Stimulated activated effector memory CD8-positive, alpha-beta T cell treated with anti-CD3 and anti-CD28 coated beads, Interleukin-12 subunit alpha, Interleukin-12 subunit beta, amount 100 ng/mL, for 72 hours (primary cell): ENCODE measurements around the gene FGR.
"Not testable (repeated sequence)": the region's sequence is repeated elsewhere in the genome, so short reads cannot be mapped to it uniquely, and the experiment has no call there.

Experiments
- ATAC-seq: fragments of 150-1000 bp; cut with Tn5 transposase; 2 replicates; pipeline ENCODE4 v1.10.0; 2021
- DNase-seq, 2 donors: peaks; one replicate each; pipeline ENCODE4 v3.0.0; 2021 to 2022; ENCODE audit warnings: low spot score in 2 of 2
- H3K27ac Mint-ChIP-seq: one replicate; pipeline ENCODE4 v1.8.0; 2022; ENCODE audit warnings: mild to moderate bottlenecking, mixed read lengths
- H3K36me3 Mint-ChIP-seq: one replicate; pipeline ENCODE4 v1.8.0; 2022; ENCODE audit warnings: mild to moderate bottlenecking, mixed read lengths
- H3K4me1 Mint-ChIP-seq: one replicate; pipeline ENCODE4 v1.8.0; 2022; ENCODE audit warnings: mixed read lengths
- H3K4me3 Mint-ChIP-seq: one replicate; pipeline ENCODE4 v1.8.0; 2022; ENCODE audit warnings: mild to moderate bottlenecking, mixed read lengths
- H3K9me3 Mint-ChIP-seq: one replicate; pipeline ENCODE4 v1.8.0; 2022; ENCODE audit warnings: mixed read lengths

FGR gene

DNA sequence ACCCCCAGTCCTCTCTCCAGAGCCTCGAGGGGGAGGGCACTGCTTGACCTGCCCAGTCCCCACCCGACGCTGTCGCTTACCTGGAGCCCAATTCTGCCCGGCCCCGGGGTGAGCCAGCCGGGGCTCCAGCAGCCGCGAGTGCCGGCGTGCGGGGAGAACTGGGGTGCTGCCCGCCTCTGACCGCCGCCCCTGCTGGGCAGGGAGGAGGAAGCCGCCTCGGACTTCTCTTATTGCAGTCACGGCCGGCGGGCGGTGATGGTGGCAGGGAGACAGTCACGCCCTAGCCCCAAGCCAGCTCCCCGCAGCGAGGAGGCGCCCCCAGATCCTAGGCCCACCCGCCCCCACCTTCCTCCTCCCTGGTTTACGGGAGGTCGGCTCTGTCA lies at the start of gene FGR:
FGR (minus strand) TSS at position 201 of the 383 bp plus-strand sequence. CDS start 11,269 bp downstream, outside the sequence.
- ATAC-seq (no peak), DNase-seq (no peak)
- Mint-ChIP-seq H3K4me3 (peak within 1 kb of the TSS; percentile 71), H3K36me3 (peaks cover 15% of the 10 kb centered on the region), H3K4me1 (peaks cover 69% of the 10 kb centered on the region), H3K27ac (peak within 1 kb of the TSS; percentile 89), H3K9me3 (no peaks in the 10 kb centered on the region)

DNA sequence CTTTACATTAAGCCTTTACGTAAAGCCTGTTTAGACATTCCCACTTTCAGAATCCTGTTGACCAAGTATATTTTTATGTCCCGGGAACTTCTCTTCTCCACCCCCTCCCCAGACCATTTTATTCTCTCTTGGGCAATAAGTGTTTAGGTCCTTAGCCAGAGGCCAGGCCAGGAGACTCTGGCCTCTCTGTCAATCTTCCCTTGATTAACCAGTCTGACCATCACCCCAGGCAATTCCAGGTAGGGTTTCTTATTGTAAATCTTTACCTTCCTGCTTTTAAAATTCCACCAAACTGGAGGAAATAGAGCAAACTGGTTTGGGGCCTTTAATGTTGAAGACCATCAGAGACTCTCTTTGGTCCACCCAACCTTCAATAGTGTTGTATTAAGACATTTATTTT lies 49.2 kb upstream of the FGR start:
- no peak for DNase-seq
- H3K4me3 Mint-ChIP-seq = no peak overlapping the region
- no peak overlapping the region for H3K27ac Mint-ChIP-seq

DNA sequence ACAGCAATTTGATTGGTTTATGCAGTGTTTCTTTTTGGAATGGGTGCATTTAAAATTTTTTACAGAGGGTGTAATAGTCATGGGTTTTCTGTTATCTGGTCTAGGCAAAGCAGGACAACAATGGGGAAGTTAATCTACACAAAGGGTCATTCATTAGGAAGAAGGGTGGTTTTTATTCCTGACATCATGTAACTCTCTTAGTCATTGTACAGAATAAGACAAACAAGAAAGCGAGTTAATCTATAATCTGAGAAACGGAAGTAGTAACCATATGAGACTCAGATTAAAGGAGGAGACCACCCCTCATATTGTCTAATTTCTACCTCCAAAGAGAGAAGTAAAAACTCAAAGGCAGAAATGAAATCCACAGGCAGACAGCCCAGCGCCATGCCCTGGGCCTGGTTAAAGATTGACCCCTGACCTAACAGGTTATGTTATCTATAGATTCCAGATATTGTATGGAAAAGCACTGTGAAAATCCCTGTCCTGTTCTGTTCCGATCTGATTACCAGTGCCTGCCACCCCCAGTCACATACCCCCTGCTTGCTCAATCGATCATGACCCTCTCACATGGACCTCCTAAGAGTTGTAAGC lies 47.5 kb upstream of the FGR start:
- ATAC-seq (no peak), DNase-seq (no peak)

More for the DNA sequence above, 49.2 kb upstream of the FGR start:
- Mint-ChIP-seq H3K9me3 (peaks cover 5% of the 10 kb centered on the region), H3K4me1 (peaks cover 2% of the 10 kb centered on the region), H3K36me3 (no peaks in the 10 kb centered on the region)
- ATAC-seq = no peak

DNA sequence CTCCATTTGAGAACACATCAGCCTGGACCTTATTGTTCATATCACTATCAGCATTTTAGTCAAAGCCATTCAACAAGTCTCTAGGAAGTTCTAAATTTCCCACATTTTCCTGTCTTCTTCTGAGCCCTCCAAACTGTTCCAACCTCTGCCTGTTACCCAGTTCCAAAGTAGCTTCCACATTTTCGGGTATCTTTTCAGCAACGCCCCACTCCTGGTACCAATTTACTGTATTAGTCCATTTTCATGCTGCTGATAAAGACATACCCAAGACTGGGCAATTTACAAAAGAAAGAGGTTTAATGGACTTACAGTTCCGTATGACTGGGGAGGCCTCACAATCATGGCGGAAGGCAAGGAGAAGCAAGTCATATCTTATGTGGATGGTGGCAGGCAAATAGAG lies 46.6 kb upstream of the FGR start:
- H3K27ac Mint-ChIP-seq, ATAC-seq, H3K4me1 Mint-ChIP-seq, H3K9me3 Mint-ChIP-seq, H3K36me3 Mint-ChIP-seq, H3K4me3 Mint-ChIP-seq, DNase-seq: not testable (repeated sequence)

More for the DNA sequence above, 47.5 kb upstream of the FGR start:
- no peaks in the 10 kb centered on the region for H3K4me1 Mint-ChIP-seq
- no peaks in the 10 kb centered on the region for H3K36me3 Mint-ChIP-seq
- peaks cover 5% of the 10 kb centered on the region for H3K9me3 Mint-ChIP-seq
- H3K27ac Mint-ChIP-seq = no peak overlapping the region
- no peak overlapping the region for H3K4me3 Mint-ChIP-seq

DNA sequence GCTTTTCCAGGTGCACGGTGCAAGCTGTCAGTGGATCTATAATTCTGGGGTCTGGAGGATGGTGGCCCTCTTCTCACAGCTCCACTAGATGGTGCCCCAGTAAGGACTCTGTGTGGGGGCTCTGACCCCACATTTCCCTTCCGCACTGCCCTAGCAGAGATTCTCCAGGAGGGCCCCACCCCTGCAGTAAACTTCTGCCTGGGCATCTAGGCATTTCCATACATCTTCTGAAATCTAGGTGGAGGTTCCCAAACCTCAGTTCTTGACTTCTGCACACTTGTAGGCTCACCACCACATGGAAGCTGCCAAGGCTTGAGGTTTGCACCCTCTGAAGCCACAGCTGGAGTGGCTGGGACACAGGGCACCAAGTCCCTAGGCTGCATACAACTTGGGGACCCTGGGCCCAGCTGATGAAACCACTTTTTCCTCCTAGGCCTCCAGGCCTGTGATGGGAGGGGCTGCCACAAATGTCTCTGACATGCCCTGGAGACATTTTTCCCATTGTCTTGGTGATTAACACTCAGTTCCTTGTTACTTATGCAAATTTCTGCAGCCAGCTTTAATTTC lies 45.3 kb upstream of the FGR start:
- ATAC-seq, H3K4me1 Mint-ChIP-seq, H3K9me3 Mint-ChIP-seq, DNase-seq, H3K27ac Mint-ChIP-seq, H3K36me3 Mint-ChIP-seq, H3K4me3 Mint-ChIP-seq: not testable (repeated sequence)

DNA sequence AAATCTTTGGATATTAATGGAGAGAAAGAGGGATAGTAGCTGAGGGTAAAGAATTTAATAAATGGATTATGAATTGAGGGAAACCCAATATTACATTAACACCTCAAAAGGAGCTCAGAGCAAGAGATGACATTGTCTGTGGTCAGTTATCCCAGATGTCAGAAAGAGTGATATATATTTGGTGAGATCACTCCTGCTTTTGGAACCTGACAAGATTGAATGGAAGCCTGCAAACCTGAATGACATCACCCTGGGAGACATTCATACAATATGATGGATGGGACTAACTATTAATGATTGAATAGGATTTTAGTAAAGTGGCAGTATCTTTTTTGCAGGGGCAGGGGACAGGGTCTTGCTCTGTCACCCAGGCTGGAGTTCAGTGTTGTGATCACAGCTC lies 43.8 kb upstream of the FGR start:
- DNase-seq (no peak), ATAC-seq (no peak)
- no peaks in the 10 kb centered on the region for H3K36me3 Mint-ChIP-seq
- H3K9me3 Mint-ChIP-seq = peaks cover 5% of the 10 kb centered on the region
- H3K27ac Mint-ChIP-seq = no peak overlapping the region
- H3K4me1 Mint-ChIP-seq = no peaks in the 10 kb centered on the region
- no peak overlapping the region for H3K4me3 Mint-ChIP-seq

DNA sequence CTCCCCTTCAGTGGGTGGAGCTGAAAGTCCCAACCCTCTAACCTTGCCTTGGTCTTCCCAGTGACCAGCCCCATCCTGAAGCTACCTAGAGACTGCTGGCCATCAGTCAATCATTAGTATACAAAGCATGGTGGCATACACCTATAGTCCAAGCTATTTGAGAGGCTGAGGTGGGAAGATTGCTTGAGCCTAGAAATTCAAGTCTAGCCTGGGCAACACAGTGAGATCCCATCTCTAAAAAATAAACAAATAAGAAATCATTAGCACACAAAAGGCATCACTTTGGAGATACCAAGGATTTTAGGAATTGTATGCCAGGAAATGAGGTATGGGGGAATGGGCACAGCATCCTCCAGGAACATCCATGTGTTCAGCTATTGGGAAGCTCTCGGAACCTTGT lies 41.4 kb upstream of the FGR start:
- Mint-ChIP-seq H3K36me3 (no peaks in the 10 kb centered on the region), H3K4me3 (no peak overlapping the region), H3K4me1 (peaks cover 12% of the 10 kb centered on the region), H3K27ac (no peak overlapping the region), H3K9me3 (peaks cover 2% of the 10 kb centered on the region)
- DNase-seq = no peak
- ATAC-seq = no peak

DNA sequence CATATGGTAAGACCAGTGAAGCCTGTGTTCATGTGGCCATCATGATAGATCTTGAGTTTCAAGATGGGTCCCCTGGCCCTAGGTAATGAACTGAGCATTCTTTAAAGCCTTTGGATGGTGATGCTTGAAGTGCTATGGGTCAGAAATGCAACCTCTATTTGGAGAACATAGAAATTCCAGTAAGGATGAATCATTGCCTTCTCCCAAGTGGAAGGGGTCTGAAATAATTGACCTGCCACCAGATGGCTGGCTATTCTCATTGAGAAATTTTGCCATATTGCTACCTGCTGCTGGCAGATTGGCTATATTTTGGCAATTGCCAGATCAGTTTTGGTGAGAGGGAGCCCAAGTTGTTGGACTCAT lies 37.7 kb upstream of the FGR start:
- peak overlapping the region; percentile 88 for H3K27ac Mint-ChIP-seq
- H3K36me3 Mint-ChIP-seq = peaks cover 4% of the 10 kb centered on the region
- ATAC-seq = no peak
- no peaks in the 10 kb centered on the region for H3K9me3 Mint-ChIP-seq
- H3K4me1 Mint-ChIP-seq = peaks cover 30% of the 10 kb centered on the region
- peak overlapping the region; percentile 79 for H3K4me3 Mint-ChIP-seq
- DNase-seq = no peak

DNA sequence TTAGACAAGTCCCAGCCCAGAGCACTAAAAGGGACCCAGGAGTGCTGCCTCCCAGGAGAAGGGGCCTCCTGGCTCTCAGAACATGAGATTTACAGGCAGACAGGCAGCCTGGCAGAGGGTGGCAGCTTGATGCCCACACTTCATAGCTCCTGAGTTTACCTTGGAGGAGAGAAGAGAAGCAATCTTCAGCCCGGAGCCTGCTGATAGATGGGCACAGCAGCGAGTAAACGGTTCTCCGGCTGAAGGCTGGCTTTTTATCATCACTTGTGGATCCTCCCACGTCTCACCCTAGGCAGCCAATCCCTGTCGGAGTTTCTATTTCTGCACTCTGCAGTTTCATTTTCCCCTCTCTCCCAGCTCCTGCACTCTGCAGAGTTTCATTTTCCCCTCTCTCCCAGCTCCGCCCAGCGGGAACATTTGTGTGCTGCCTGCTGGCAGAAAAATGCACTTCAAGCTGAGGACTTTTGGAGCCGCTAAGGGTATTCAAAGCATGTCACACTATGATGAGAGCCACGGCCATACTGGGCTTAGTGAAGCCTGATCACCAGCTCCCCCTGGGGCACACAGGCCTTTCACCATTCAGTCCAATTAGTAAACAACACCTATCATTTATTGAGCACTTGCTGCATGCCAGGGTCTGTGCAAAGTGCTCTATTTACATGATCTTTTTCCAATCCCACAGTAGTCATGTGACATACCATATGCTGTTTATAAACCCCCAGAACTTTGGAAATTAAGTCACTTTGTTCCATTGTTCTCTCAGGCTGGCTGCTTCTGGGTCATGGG lies 37.2 kb upstream of the FGR start, which contains the start of gene IFI6:
IFI6 (minus strand) TSS at position 229 of the 786 bp plus-strand sequence. CDS start 2,878 bp downstream, outside the sequence.
- DNase-seq (peak; percentile 48 to 90), ATAC-seq (peak; percentile 94)
- Mint-ChIP-seq H3K27ac (peak within 1 kb of the TSS; percentile 88), H3K36me3 (peaks cover 4% of the 10 kb centered on the region), H3K4me1 (peaks cover 30% of the 10 kb centered on the region), H3K9me3 (no peaks in the 10 kb centered on the region), H3K4me3 (peak within 1 kb of the TSS; percentile 79)

DNA sequence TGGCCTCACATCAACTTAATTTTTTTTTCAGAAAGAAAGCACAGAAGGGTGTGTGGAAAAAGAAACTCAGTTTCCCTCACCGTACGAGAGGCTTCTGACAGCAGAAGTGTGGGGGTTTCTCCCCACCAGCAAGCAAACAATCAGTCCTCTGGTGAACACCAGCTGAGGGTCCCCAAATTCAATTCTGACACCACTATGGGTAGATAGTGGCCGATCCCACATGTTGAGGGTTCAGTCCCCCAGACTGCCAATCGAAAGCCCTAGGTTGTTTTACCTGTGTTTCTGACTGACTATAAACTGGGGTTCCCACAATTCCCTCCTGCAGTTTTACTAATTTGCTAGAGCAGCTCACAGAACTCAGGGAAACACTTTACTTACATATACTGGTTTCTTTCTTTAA lies 34.9 kb upstream of the FGR start:
- Mint-ChIP-seq H3K4me1 (peaks cover 30% of the 10 kb centered on the region), H3K9me3 (no peaks in the 10 kb centered on the region), H3K27ac (no peak overlapping the region), H3K4me3 (peak overlapping the region; percentile 58), H3K36me3 (peaks cover 4% of the 10 kb centered on the region)
- ATAC-seq (no peak), DNase-seq (no peak)

DNA sequence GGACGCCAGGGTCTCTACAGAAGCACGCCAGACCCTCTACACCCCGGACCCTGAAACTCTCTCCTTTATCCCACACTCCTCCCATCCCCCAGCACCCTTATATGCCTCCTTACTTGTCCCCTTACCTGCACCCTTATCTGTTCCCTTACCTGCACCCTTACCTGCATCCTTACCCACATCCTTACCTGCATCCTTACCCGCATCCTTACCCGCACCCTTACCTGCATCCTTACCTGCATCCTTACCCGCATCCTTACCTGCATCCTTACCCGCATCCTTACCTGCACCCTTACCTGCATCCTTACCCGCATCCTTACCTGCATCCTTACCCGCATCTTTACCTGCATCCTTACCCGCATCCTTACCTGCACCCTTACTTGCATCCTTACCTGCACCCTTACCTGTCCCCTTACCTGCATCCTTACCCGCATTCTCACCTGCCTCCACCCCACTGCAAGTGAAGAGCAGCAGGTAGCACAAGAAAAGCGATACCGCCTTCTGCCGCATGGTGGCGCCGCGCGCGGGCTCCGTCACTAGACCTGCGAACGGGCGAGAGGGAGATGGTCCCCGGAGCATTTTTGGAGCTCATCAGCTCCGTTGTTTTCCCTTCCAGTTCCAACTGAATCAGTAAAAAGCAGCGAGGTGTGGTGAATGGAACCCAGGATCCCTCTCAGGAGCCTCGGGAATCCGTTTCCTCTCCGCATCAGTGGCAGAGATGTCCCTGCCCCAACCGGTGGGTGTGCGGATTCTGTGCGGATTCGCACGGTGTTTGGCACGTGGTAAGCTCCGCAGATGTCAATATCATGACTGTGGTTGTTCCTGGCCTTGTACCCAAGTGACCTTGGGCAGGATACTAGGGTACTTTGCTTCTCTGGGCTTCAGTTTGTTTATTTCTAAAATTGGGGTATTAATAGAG lies 34.1 kb upstream of the FGR start:
- peaks cover 30% of the 10 kb centered on the region for H3K4me1 Mint-ChIP-seq
- peak overlapping the region; percentile 58 for H3K4me3 Mint-ChIP-seq
- H3K27ac Mint-ChIP-seq = peak overlapping the region; percentile 12
- peak; percentile 58 for ATAC-seq
- H3K36me3 Mint-ChIP-seq = peaks cover 4% of the 10 kb centered on the region
- peak; percentile 87 to 96 for DNase-seq
- no peaks in the 10 kb centered on the region for H3K9me3 Mint-ChIP-seq

DNA sequence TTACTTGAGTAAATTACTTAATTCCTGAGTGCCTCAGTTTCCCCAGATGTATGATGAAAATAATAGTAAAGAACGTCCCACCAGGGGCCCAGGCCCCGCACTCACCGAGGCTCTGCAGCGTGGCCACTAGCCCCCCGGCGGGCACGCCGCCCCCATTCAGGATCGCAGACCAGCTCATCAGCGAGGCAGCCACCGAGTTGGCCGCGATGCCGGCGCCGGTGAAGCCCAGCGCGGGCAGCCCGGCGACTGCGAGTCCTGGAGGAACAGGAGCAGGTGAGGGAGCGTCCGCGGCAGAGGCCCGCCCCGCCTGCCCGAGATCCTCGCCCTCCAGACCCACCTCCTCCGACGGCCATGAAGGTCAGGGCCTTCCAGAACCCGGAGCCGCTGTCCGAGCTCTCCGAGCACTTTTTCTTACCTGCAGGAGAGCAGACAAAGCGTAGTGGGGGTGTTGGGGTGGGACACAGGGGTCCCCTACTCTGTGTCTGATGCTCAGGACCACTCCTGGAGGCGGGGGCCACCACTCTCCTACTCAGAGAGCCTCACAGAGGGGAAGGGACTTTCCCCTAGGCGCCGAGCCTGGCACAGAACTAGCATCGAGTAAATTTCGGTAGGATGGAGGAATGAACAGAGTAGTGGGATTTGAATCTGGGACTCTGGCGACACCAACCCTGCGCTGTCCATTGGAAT lies 33.3 kb upstream of the FGR start:
- Mint-ChIP-seq H3K27ac (no peak overlapping the region), H3K9me3 (no peaks in the 10 kb centered on the region), H3K4me3 (peak overlapping the region; percentile 58), H3K4me1 (peaks cover 32% of the 10 kb centered on the region), H3K36me3 (peaks cover 4% of the 10 kb centered on the region)
- no peak for ATAC-seq
- no peak for DNase-seq

DNA sequence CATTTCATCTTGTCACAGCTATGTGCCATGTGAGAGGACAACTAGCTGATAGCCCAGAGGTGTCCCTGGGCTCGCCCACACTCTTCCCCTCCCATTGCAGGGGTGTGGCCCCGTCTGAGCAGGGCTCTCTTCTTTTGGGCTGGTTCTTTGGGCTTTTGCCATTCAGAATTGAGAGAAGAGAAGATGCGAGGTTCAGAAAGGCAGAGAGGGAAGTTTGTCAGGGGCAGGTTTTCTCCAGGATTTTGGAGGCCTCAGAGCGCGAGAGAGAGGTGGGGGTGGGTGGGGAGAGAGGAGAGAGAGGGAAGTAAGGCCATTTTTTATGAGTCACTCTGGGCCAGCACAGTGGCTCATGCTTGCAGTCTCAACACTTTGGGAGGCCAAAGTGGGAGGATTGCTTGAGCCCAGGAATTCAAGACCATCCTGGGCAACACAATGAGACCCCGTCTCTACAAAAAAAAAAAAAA lies 31.8 kb upstream of the FGR start:
- ATAC-seq (no peak), DNase-seq (no peak)
- Mint-ChIP-seq H3K4me1 (peaks cover 35% of the 10 kb centered on the region), H3K27ac (peak overlapping the region; percentile 26), H3K36me3 (peaks cover 4% of the 10 kb centered on the region), H3K9me3 (no peaks in the 10 kb centered on the region), H3K4me3 (no peak overlapping the region)

DNA sequence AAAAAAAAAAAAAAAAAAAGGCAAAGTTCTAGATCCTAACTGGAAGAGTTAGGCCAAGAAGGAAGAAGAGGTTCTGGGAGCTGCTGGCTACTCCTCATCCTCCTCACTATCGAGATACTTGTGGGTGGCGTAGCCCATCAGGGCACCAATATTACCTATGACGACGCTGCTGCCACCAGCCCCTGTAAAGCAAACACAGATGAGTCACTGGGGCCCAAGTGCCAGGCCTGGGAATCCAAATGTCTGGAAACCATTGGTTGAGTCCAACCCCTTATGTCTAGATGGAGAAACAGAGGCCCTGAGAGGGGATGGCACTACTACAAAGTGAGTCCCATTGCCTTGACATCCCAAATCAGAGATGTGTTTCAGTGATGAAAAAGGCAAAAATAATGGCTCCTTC lies 31.3 kb upstream of the FGR start:
- peaks cover 35% of the 10 kb centered on the region for H3K4me1 Mint-ChIP-seq
- peak overlapping the region; percentile 26 for H3K27ac Mint-ChIP-seq

More for the DNA sequence above, 31.3 kb upstream of the FGR start:
- Mint-ChIP-seq H3K4me3 (no peak overlapping the region), H3K9me3 (no peaks in the 10 kb centered on the region), H3K36me3 (peaks cover 4% of the 10 kb centered on the region)
- ATAC-seq (no peak), DNase-seq (no peak)
